CD14-positive monocyte (primary cell): Measurements from ENCODE around the gene NSD1. TPM values are rescaled to one million over a fixed set of nuclear protein-coding genes. Genes with fewer than 3 reads are reported as not detected.

Experiments used
- DNase-seq, 3 donors: peaks; one replicate each; pipeline ENCODE4 v3.0.0-alpha.2; 2011 to 2022
- H2AFZ ChIP-seq: 2 replicates; pipeline ENCODE4 v1.6.0; 2012; ENCODE audit warnings: mild to moderate bottlenecking, low read depth, low read length, inconsistent platforms; ENCODE audit not compliant: insufficient read depth, poor library complexity, severe bottlenecking
- H3K27ac ChIP-seq, 2 donors: 1 replicate in 1 of 2; 2 replicates in 1 of 2; pipeline ENCODE4 v1.5.1; 2012 to 2013; ENCODE audit warnings: low read length in 2 of 2, control low read depth in 1 of 2, inconsistent platforms in 1 of 2, low read depth in 1 of 2, mild to moderate bottlenecking in 1 of 2
- H3K27me3 ChIP-seq, 2 donors: one replicate each; pipeline versions ENCODE4 v1.6.0 to v1.6.1; 2011 to 2013; ENCODE audit warnings: low read length in 2 of 2; ENCODE audit not compliant: control insufficient read depth in 2 of 2, insufficient read depth in 2 of 2
- H3K36me3 ChIP-seq, 2 donors: replicated peaks in 1 of 2; 1 replicate in 1 of 2; 2 replicates in 1 of 2; pipeline versions ENCODE4 v1.5.1 to v1.6.1; 2012 to 2013; ENCODE audit warnings: low read length in 2 of 2, control low read depth in 1 of 2, inconsistent platforms in 1 of 2, mild to moderate bottlenecking in 1 of 2; ENCODE audit not compliant: insufficient read depth in 2 of 2, control insufficient read depth in 1 of 2
- H3K4me1 ChIP-seq, 2 donors: 1 replicate in 1 of 2; 2 replicates in 1 of 2; pipeline versions ENCODE4 v1.5.1 to v1.6.1; 2012 to 2013; ENCODE audit warnings: low read length in 2 of 2, control low read depth in 1 of 2, inconsistent platforms in 1 of 2, mild to moderate bottlenecking in 1 of 2, moderate library complexity in 1 of 2; ENCODE audit not compliant: insufficient read depth in 2 of 2, control insufficient read depth in 1 of 2
- H3K4me2 ChIP-seq: replicated peaks from 2 replicates; pipeline ENCODE3; 2012; ENCODE audit warnings: low read length, moderate library complexity, mild to moderate bottlenecking; ENCODE audit not compliant: poor library complexity, severe bottlenecking; ENCODE audit errors: extremely low read depth
- H3K4me3 ChIP-seq, 3 experiments: fragments of 200-600 bp in 1 of 3; sonication (generic) in 1 of 3; replicated peaks in 1 of 3; 1 replicate in 2 of 3; 2 replicates in 1 of 3; pipeline ENCODE4 v1.5.1; 2011 to 2013; ENCODE audit warnings: low read length in 3 of 3, mild to moderate bottlenecking in 3 of 3, control low read depth in 2 of 3, low read depth in 2 of 3, inconsistent platforms in 1 of 3, moderate library complexity in 1 of 3
- H3K79me2 ChIP-seq: 2 replicates; pipeline ENCODE4 v1.6.0; 2012; ENCODE audit warnings: mild to moderate bottlenecking, control low read depth, inconsistent platforms, low read length, moderate library complexity; ENCODE audit not compliant: insufficient read depth
- H3K9ac ChIP-seq: 2 replicates; pipeline ENCODE4 v1.6.0; 2017; ENCODE audit warnings: low read length, mild to moderate bottlenecking; ENCODE audit not compliant: insufficient read depth, poor library complexity, severe bottlenecking
- H3K9me3 ChIP-seq, 2 donors: replicated peaks in 1 of 2; 1 replicate in 1 of 2; 2 replicates in 1 of 2; pipeline versions ENCODE4 v1.5.1 to v1.6.1; 2012 to 2013; ENCODE audit warnings: low read length in 2 of 2, control low read depth in 1 of 2; ENCODE audit not compliant: control insufficient read depth in 1 of 2, insufficient read depth in 1 of 2
- H4K20me1 ChIP-seq: 2 replicates; pipeline ENCODE4 v1.6.0; 2012; ENCODE audit warnings: mild to moderate bottlenecking, low read length, control low read depth, moderate library complexity; ENCODE audit not compliant: insufficient read depth
- H3K27ac Mint-ChIP-seq, 7 donors: one replicate each; pipeline ENCODE4 v1.8.0; 2020; ENCODE audit warnings: mild to moderate bottlenecking in 7 of 7, mixed read lengths in 7 of 7, moderate library complexity in 6 of 7, inconsistent platforms in 2 of 7
- H3K27me3 Mint-ChIP-seq, 3 donors: one replicate each; pipeline ENCODE4 v1.8.0; 2021 to 2022; ENCODE audit warnings: low read depth in 3 of 3, mild to moderate bottlenecking in 3 of 3, mixed read lengths in 3 of 3, moderate library complexity in 3 of 3, inconsistent platforms in 1 of 3
- H3K36me3 Mint-ChIP-seq, 2 donors: one replicate each; pipeline ENCODE4 v1.8.0; 2020; ENCODE audit warnings: mixed read lengths in 2 of 2, inconsistent platforms in 1 of 2, mild to moderate bottlenecking in 1 of 2
- H3K4me1 Mint-ChIP-seq: one replicate; pipeline ENCODE4 v1.8.0; 2020; ENCODE audit warnings: mild to moderate bottlenecking, mixed read lengths
- H3K4me3 Mint-ChIP-seq, 2 donors: one replicate each; pipeline ENCODE4 v1.8.0; 2020; ENCODE audit warnings: mild to moderate bottlenecking in 2 of 2, mixed read lengths in 2 of 2, moderate library complexity in 1 of 2
- H3K9me3 Mint-ChIP-seq, 7 donors: one replicate each; pipeline ENCODE4 v1.8.0; 2020 to 2022; ENCODE audit warnings: mixed read lengths in 7 of 7, mild to moderate bottlenecking in 6 of 7, moderate library complexity in 6 of 7, inconsistent platforms in 2 of 7
- WGBS: methylation state at CpG from one replicate; pipeline ENCODE4 v1.1.5; 2013; ENCODE audit warnings: missing lambda C conversion rate; ENCODE audit not compliant: insufficient coverage; 5-methylcytosine and 5-hydroxymethylcytosine counted together
- intact Hi-C, 2 donors: fragments of 100-400 bp; cut with micrococcal nuclease; formaldehyde crosslinking; loops; one replicate each; pipeline versions ENCODE4 v1.15.0 to v1.15.1; 2023
- polyA plus RNA-seq, 3 donors: library from polyadenylated mRNA; depleted of rRNA in 1 of 3; unstranded in 2 of 3; stranded (reverse) in 1 of 3; fragments of 300-500 nt in 2 of 3; fragments of >200 nt in 1 of 3; fragmentation: Illumina TruSeq in 2 of 3; gene quantifications; 1 replicate in 2 of 3; 2 replicates in 1 of 3; pipeline ENCODE4 v1.2.3, GENCODE V29; 2012 to 2021
- TF ChIP-seq, protein P1 (sequence below): fragments of 200-600 bp; IDR thresholded peaks from one replicate; pipeline ENCODE4 v1.8.0; 2022; ENCODE audit warnings: antibody characterized with exemption, mild to moderate bottlenecking

NSD1 gene
- polyA plus RNA-seq, 3 donors = 12.6 to 31.9 (median 19.0) TPM

- DNase-seq = no peak
- no peaks in the 10 kb centered on the region for H3K9me3 Mint-ChIP-seq
- Histone ChIP-seq H3K27ac (peak overlapping the region in 1 of 2 donors; percentile 2), H3K36me3 (peaks cover 50 to 86% of the 10 kb centered on the region in 2 donors), H4K20me1 (peaks cover 100% of the 10 kb centered on the region), H3K79me2 (peaks cover 100% of the 10 kb centered on the region), H2AFZ (no peak overlapping the region), H3K9me3 (no peaks in the 10 kb centered on the region), H3K4me1 (peaks cover 5 to 6% of the 10 kb centered on the region in 2 donors), H3K4me3 (no peak overlapping the region), H3K9ac (no peak overlapping the region), H3K4me2 (no peak overlapping the region), H3K27me3 (no peaks in the 10 kb centered on the region)
- H3K4me1 Mint-ChIP-seq = peaks cover 32% of the 10 kb centered on the region
- peak overlapping the region in 6 of 7 donors; percentile 28 to 77 (median 44) for H3K27ac Mint-ChIP-seq
- H3K36me3 Mint-ChIP-seq = peaks cover 56 to 86% of the 10 kb centered on the region in 2 donors
- peaks cover 0 to 2% (median 2%) of the 10 kb centered on the region in 3 donors for H3K27me3 Mint-ChIP-seq
- H3K4me3 Mint-ChIP-seq = no peak overlapping the region
- WGBS = 100% methylated on average over 1 of the region's 2 CpGs
- TF ChIP-seq, protein P1, sequence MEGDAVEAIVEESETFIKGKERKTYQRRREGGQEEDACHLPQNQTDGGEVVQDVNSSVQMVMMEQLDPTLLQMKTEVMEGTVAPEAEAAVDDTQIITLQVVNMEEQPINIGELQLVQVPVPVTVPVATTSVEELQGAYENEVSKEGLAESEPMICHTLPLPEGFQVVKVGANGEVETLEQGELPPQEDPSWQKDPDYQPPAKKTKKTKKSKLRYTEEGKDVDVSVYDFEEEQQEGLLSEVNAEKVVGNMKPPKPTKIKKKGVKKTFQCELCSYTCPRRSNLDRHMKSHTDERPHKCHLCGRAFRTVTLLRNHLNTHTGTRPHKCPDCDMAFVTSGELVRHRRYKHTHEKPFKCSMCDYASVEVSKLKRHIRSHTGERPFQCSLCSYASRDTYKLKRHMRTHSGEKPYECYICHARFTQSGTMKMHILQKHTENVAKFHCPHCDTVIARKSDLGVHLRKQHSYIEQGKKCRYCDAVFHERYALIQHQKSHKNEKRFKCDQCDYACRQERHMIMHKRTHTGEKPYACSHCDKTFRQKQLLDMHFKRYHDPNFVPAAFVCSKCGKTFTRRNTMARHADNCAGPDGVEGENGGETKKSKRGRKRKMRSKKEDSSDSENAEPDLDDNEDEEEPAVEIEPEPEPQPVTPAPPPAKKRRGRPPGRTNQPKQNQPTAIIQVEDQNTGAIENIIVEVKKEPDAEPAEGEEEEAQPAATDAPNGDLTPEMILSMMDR = no peak
- intact Hi-C loops = no loop called here
Observed at GRCh38 chr5:177142098-177142611, 8.6 kb downstream of the NSD1 start.

GRCh38 chr5:177142778-177143177, 9.2 kb downstream of the NSD1 start:
- intact Hi-C loops = no loop called here
- no CpG with 5 or more reads among the region's 1 CpG for WGBS
- H4K20me1 ChIP-seq = peaks cover 100% of the 10 kb centered on the region
- peak overlapping the region in 1 of 2 donors; percentile 2 for H3K27ac ChIP-seq
- Mint-ChIP-seq H3K27ac (peak overlapping the region in 3 of 7 donors; percentile 52 to 78 (median 68)), H3K27me3 (peaks cover 0 to 2% (median 2%) of the 10 kb centered on the region in 3 donors), H3K4me3 (no peak overlapping the region), H3K4me1 (peaks cover 30% of the 10 kb centered on the region), H3K36me3 (peaks cover 57 to 88% of the 10 kb centered on the region in 2 donors), H3K9me3 (no peaks in the 10 kb centered on the region)
- no peak overlapping the region for H3K4me2 ChIP-seq
- no peak for DNase-seq
- no peak overlapping the region for H3K4me3 ChIP-seq
- H2AFZ ChIP-seq = no peak overlapping the region
- H3K9me3 ChIP-seq = no peaks in the 10 kb centered on the region
- peaks cover 100% of the 10 kb centered on the region for H3K79me2 ChIP-seq
- peaks cover 0 to 3% of the 10 kb centered on the region in 2 donors for H3K4me1 ChIP-seq
- TF ChIP-seq, protein P1 = no peak
- peaks cover 48 to 86% of the 10 kb centered on the region in 2 donors for H3K36me3 ChIP-seq
- no peaks in the 10 kb centered on the region for H3K27me3 ChIP-seq
- no peak overlapping the region for H3K9ac ChIP-seq
